H1 (cell line): ENCODE measurements around the gene POLR2L. TPM values are rescaled to one million over a fixed set of nuclear protein-coding genes. Genes with fewer than 3 reads are reported as not detected.

Experiments
- BACH1 ChIP-seq: IDR thresholded peaks from 2 replicates; pipeline ENCODE4 v1.6.1; 2012; ENCODE audit warnings: low read length, improper control_type of control experiment
- BRCA1 ChIP-seq: IDR thresholded peaks from 2 replicates; pipeline ENCODE4 v1.6.1; 2012; ENCODE audit warnings: low read depth, low read length, improper control_type of control experiment
- TAF7 ChIP-seq: optimal IDR thresholded peaks from 2 replicates; pipeline ENCODE3; 2011; ENCODE audit warnings: low read depth, mild to moderate bottlenecking, inconsistent platforms, low read length, moderate library complexity, borderline replicate concordance
- TCF12 ChIP-seq: IDR thresholded peaks from 2 replicates; pipeline ENCODE4 v1.6.1; 2011; ENCODE audit warnings: low read depth, mild to moderate bottlenecking, low read length
- polyA plus RNA-seq, 7 experiments: library from polyadenylated mRNA; depleted of rRNA in 3 of 7; stranded (reverse) in 5 of 7; unstranded in 2 of 7; fragments of >200 nt in 5 of 7; fragments of 200-250 nt in 2 of 7; gene quantifications; 1 replicate in 5 of 7; 2 replicates in 1 of 7; 4 replicates in 1 of 7; pipeline versions ENCODE4 v1.2.1 to v1.2.3, GENCODE V29; 2011 to 2013; ENCODE audit warnings: missing spikeins in 2 of 7, mixed read lengths in 2 of 7
- total RNA-seq: library from RNA; stranded (reverse); fragmentation: NEBNext Ultra II Directional; extraction: Animal tissue kit (Norgen Biotek cat#: 25700); gene quantifications from 2 replicates; pipeline ENCODE4 v1.2.1, GENCODE V29; 2021
- TF ChIP-seq, protein P1 (sequence below): IDR thresholded peaks from 2 replicates; pipeline ENCODE4 v1.6.1; 2011; ENCODE audit warnings: low read length, improper control_type of control experiment

POLR2L gene
- total and polyA plus RNA-seq, 2 of the 8 experiments (the other 6 are each of a cell fraction or from before 2014, with no cell fraction given) = 140 to 151 TPM

DNA sequence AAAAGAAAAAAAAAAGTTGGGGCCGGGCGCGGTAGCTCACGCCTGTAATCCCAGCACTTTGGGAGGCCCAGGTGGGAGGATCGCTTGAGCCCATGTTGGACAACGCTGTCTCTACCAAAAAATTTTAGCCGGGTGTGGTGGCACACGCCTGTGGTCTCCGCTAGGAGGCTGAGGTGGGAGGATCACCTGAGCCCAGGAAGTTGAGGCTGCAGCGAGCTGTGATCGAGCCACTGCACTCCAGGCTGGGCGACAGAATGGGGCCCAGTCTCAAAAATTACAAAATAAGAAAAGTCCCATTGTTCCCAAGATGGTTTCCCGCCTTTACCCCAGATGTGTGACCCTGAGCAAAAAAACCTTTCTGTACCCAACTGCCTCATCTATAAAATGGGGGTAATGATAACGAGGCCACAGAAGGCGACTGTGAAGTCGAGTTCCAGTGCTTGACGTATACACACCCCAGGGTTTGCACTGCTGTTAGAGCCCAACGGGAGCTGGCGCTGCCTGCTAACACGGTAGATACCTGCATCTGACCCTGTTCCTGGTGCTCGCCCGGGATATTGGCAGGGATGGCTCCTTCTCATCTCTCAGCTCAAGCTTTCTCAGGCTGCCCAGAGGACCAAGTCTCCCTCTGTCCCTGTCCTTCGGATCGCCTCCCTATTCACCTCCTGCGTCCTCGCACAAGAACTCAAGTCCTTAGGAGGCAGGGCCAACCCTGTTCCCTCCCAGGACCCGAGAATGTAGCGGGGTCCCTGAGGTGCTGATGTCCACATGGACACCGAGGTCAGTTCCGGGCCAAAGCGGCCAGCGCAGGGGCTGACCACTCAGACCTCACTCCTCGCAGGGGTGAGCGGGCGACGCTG lies 33.7 kb downstream of the POLR2L start (continued):
- TF ChIP-seq TAF7 (no peak), BRCA1 (no peak), BACH1 (no peak), TCF12 (no peak)
- TF ChIP-seq, protein P1, sequence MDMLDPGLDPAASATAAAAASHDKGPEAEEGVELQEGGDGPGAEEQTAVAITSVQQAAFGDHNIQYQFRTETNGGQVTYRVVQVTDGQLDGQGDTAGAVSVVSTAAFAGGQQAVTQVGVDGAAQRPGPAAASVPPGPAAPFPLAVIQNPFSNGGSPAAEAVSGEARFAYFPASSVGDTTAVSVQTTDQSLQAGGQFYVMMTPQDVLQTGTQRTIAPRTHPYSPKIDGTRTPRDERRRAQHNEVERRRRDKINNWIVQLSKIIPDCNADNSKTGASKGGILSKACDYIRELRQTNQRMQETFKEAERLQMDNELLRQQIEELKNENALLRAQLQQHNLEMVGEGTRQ = no peak
- TF ChIP-seq, all 59 proteins: peak for 2
